NCI-H226 (cell line): ENCODE measurements around the gene LTBR.

Experiments used
- DNase-seq: peaks from one replicate; pipeline ENCODE4 v3.0.0-alpha.2; 2015

The LTBR gene

GRCh38 chr12:6368906-6369525 is 14.9 kb upstream of the LTBR start:
- no peak for DNase-seq

DNA sequence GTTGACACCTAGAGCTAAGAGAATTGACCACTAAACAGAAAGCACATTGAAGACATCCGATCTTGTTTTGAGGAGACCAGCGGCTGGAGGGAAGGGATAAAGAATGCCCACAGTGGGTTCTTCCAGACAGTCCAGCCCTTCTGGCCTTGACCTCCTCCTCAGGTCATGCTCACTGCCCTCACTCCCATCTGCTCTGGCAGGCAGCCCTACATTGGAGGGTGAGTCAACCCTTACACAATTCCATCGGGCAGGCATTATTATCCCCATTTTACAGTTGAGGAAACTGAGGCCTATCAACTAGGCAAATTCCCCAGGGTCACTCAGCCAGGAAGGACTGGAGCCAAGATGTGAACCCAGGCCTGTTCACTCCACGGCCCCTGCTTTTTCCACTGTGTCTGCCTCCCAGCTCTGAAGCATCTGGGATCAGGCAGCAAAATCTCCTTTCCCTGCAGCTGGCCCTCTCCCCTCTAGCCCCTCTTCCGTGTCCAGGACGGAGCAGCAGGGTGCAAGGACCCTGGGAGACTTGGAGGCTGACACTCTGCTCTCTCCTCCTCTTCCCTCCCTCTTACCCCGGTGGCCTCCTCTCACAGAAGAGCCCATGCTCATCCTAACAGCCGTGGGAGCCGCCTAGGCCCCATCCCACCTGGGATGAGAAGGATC is 13.9 kb upstream of the LTBR start:
- DNase-seq: peak; percentile 39

GRCh38 chr12:6370576-6370935 is 13.4 kb upstream of the LTBR start:
- no peak for DNase-seq

DNA sequence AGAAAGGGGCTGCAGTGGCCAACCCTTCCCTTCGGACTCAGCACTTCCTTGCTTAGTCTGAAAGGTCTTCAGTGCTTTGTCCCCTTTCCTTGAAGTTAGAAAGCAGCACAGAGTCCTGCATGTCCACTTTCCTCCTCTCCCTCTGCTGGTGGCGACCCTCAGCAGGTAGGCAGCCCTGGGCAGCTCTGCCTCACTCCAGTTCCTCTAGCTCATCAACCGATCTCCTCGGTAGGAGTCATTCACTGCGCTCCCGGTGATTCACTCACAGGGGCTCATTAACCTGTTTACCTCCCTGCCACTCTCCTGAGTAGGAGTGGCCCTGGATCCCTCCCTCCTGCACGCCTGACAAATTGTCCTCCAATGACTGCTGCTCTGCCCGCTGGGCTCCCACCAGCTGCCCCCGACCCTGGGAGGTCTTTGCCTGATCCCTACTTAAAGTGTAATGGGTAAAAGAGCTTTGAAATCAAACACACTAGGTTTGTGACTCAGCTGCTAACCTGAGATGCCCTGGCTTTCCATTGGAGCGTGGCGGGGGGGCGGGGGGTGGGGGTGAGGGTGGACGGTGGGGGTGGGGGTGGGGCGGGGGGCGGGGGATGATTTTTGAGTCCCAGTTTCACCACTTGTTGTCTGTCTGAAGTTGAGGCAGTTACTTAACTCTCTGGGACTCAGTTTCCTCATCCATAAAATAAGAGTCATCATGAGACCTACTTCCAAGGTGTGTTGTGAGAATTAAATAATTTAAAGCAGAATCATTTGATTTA is 12.8 kb upstream of the LTBR start:
- DNase-seq: peak; percentile 98

DNA sequence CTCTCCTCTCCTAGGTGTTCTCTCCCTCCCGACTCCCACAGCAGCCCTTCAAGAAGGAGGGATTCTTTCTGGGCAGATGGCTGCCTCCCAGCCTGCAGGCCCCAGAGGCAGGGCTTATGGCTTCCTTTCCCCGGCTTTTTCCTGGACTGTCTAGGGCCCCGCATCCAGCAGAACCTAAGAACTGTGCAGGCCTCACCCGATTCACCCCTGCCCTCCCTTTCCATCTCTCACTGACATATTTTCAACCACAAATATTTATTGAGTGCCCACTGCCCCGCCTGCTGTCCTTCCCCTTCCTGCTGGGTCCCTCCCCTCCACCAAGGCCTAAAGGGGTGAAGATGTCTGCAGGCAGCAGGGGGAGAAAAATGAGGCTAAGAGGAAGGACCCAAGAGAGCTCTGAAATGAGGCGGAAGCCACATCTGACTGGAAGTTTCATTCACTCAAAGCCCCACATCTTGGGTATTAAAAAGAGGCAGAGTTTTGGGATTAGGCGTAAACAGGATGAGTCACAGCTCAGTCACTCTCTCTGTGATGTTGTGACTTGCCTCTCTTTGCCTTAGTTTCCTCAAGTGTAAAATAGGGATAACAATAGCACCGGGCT is 11.5 kb upstream of the LTBR start:
- DNase-seq: peak; percentile 93

DNA sequence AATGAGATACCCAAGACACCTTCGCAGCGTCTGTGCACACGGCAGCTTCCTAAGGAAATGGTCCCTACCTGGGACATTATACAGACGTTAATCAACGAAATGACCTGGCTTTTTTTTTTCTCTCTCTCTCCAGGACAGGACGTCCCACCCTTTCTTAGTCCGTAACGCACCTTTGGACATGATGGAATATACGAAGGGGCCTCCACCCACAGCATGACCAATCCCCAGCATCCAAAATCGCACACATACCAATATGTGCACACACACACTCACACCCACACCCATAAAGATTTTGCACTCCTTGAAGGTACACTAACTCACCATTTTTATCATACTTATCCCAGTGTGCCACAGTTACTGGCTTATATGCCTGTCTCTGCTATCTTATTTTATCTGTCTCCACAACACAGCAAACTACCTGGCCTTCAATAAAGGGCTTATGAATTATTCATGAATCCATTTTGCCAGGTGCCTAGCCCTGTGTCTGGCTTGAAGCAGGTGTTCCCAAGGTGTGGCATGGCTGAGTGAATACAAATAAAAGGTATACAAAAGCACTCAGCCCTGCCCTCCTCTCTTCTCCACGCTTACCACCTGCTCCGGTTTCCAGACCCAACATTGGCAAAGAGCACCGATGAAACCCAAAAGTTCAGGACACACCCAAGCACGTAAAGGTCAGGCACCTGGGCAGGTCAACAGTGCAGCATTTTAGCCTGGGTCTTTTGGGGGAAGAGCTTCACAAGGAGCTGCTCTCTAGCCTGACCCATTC is 10.8 kb upstream of the LTBR start:
- DNase-seq: no peak

- no peak for DNase-seq
Observed at GRCh38 chr12:6374028-6374785, 9.8 kb upstream of the LTBR start.

- DNase-seq: no peak
Observed at GRCh38 chr12:6374786-6375160, 9.2 kb upstream of the LTBR start.

DNA sequence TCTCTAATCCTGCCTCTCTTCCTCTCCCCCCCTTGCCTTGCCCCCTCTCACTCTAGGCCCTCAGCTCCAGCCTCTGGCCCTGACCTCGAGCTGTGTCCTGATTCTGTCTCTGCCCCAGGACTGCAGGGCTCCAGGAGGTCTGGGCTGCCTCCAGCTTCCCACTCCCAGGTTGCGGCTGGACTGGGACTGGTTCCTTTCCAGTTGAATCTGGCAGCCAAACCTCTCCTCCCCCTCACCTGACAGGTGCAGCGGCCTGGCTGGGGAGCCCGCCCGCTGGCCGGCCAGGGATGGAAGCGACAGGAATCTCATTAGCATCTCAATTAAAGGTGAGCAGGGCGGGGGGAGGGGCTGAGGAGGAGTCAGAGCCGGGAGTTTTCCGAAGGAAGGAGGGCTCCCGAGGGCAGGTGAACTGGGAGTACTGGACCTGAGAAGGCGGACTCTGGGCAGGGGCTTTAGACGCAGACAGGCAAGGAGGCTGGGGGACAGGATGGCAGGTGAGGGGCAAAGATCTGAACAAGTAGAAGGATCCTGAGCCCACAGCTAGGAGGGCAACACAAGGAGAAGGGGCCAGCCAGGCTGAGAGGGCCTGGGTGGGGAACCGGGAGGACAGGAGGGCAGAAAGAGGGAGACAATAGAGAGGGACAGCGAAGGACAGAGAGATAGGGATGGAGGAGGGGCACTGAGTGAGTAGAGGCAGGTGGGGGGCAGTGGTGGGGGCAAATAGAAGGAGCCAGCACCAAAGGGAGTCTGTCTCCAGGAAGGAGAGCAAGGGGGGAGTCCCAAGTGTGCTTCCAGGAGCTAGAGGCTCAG is 8.5 kb upstream of the LTBR start, which contains the start of gene SCNN1A:
SCNN1A (minus strand) TSS at position 295 of the 810 bp plus-strand sequence. CDS start 780 bp downstream, outside the sequence.
- peak; percentile 11 for DNase-seq

- peak; percentile 89 for DNase-seq
Observed at GRCh38 chr12:6376079-6376869, 7.7 kb upstream of the LTBR start.

DNA sequence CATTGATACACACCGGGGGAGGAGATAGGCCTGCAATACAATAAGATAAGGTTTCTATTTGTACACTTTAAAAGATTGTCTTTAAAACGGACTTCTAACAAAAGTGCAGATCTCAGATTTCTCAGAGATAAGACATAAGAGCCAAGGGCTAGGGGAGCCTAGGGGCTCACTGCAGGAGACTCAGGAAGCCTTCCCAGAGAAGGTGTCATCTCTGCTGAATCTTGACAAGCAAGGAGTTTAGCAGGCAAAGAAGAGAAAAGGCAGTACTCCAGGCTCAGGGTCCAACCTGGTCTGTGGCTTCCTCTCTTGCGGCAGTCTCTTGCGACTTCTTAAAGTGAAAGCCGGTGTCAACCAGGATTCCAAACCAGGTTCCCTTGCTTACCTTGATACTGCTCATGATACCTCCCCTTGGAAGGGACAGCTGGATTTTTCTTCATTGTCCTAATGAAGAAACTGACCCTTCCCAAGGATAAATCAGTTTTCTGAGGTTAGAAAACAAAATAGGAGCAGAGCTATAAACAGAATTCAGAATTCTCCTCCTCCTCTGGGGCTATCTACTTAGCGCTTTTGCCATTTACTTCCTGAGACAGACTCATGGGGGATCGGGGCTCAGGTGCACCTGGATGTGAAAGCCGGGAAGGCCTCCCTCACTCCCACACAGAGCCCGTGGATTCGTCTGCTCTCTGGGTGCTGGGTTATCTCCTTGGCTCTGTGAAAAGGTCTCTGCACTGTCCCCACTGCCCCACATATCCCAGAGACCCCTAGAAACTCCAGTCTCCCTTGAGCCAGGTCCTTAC is 6.9 kb upstream of the LTBR start:
- DNase-seq: no peak

DNA sequence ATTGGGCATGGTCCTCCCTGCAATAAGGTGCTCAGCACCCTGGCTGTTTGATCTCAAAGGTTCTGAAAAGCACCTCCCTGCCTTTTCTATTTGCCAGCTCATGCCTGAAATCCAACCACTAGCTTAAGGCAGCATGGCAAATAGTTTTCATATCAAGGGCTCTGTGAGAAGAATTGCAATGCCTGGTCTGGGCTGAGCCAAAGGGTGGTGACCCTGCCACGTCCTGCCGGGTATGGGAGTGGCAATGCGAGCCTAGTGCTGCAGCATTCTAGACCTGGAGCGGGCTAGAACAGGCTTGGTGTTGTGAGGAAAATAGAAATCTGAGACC is 6.3 kb upstream of the LTBR start:
- DNase-seq: peak; percentile 68

GRCh38 chr12:6378709-6379472 is 5.1 kb upstream of the LTBR start:
- DNase-seq: no peak

DNA sequence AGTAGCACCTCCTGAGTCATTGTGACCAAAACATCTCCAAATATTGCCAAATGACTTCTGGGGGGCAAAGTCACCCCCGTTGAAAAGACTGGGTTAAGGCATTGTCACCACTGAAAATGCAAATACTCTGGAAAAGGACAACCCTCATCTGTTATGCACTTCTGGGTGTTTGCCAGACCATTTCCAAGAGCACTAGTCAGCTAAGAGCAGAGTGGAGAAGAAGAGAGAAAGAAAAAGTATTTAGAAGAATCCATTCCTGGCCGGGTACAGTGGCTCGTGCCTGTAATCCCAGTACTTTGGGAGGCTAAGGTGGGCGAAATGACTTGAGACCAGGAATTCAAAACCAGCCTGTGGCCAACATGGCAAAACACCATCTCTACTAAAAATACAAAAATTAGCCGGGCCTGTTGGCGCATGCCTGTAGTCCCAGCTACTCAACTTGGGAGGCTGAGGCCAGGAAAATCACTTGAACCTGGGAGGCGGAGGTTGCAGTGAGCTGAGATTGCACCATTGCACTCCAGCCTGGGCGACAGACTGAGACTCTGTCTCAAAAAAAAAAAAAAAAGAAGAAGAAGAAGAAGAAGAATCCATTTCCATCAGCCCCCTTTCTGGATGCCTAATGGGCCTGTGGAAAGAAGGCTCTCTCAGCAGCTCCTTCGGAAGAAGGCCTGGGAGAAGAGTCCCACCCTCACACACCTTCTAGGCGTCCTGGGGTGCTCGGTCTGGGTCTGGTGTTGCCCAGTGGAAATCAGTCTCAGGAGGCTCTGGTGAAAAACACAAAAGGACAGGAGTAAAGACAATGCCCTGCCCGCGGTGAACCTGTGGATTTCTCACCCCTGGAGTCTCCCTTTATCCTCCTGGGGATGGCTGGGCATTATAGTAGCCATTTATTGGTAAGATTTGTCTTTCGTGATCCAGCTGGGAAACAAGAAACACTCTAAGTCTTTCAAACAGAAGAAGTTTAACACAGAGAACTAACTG is 3.5 kb upstream of the LTBR start:
- no peak for DNase-seq

GRCh38 chr12:6382371-6382770 is 1.6 kb upstream of the LTBR start:
- no peak for DNase-seq

GRCh38 chr12:6382982-6383381 is 980 bp upstream of the LTBR start:
- DNase-seq: no peak
